HepG2 (cell line): ENCODE data around the gene NBPF20. TPM values are rescaled to one million over a fixed set of nuclear protein-coding genes. Genes with fewer than 3 reads are reported as not detected.

ENCODE experiments used
- CHCHD3 ChIP-seq: sonication (generic); formaldehyde crosslinking; IDR thresholded peaks from 2 replicates; pipeline ENCODE4 v1.8.0; 2022; ENCODE audit warnings: mild to moderate bottlenecking, missing genetic modification reagents, moderate library complexity
- DMAP1 ChIP-seq: IDR thresholded peaks from 2 replicates; pipeline ENCODE4 v1.6.1; 2016
- E2F1 ChIP-seq: sonication (generic); formaldehyde crosslinking; IDR thresholded peaks from 2 replicates; pipeline ENCODE4 v1.5.0; 2020; ENCODE audit warnings: missing genetic modification reagents
- GATAD1 ChIP-seq: IDR thresholded peaks from 2 replicates; pipeline ENCODE4 v1.6.1; 2016; ENCODE audit warnings: missing genetic modification reagents, missing compliant biosample characterization
- GATAD2A ChIP-seq: IDR thresholded peaks from 2 replicates; pipeline ENCODE4 v1.6.1; 2016
- GPBP1L1 ChIP-seq: sonication (generic); formaldehyde crosslinking; IDR thresholded peaks from 2 replicates; pipeline ENCODE4 v1.5.0; 2020; ENCODE audit warnings: mild to moderate bottlenecking, missing genetic modification reagents
- JUN ChIP-seq: sonication (generic); formaldehyde crosslinking; IDR thresholded peaks from 2 replicates; pipeline ENCODE4 v1.4.0; 2020; ENCODE audit warnings: mild to moderate bottlenecking, missing genetic modification reagents
- MXD1 ChIP-seq: sonication (generic); formaldehyde crosslinking; IDR thresholded peaks from 2 replicates; pipeline ENCODE4 v1.4.0; 2020; ENCODE audit warnings: mild to moderate bottlenecking, missing genetic modification reagents
- NPAS2 ChIP-seq: sonication (generic); formaldehyde crosslinking; IDR thresholded peaks from 2 replicates; pipeline ENCODE4 v1.8.0; 2022; ENCODE audit warnings: mild to moderate bottlenecking, missing genetic modification reagents, borderline replicate concordance
- RBFOX2 ChIP-seq: fragments of 200-400 bp; formaldehyde crosslinking; IDR thresholded peaks from 2 replicates; pipeline ENCODE4 v1.6.1; 2017; ENCODE audit warnings: low read depth, mild to moderate bottlenecking, low read length
- SKI ChIP-seq: fragments of 450-650 bp; IDR thresholded peaks from one replicate; pipeline ENCODE4 v1.6.1; 2018; ENCODE audit warnings: mild to moderate bottlenecking; ENCODE audit not compliant: partially characterized antibody
- SPEN ChIP-seq: sonication (generic); formaldehyde crosslinking; IDR thresholded peaks from 2 replicates; pipeline ENCODE4 v1.5.1; 2020; ENCODE audit warnings: low read depth, mild to moderate bottlenecking, missing genetic modification reagents
- TAF1 ChIP-seq: sonication (generic); formaldehyde crosslinking; IDR thresholded peaks from 2 replicates; pipeline ENCODE4 v1.4.0; 2020; ENCODE audit warnings: missing genetic modification reagents
- TBX2 ChIP-seq: sonication (generic); formaldehyde crosslinking; IDR thresholded peaks from 2 replicates; pipeline ENCODE4 v1.5.0; 2020; ENCODE audit warnings: missing genetic modification reagents, mild to moderate bottlenecking, borderline replicate concordance
- TFAP4 ChIP-seq: sonication (generic); IDR thresholded peaks from 2 replicates; pipeline ENCODE4 v1.6.1; 2016; ENCODE audit warnings: low read depth, borderline replicate concordance
- ZFP36 ChIP-seq: fragments of 150-350 bp; IDR thresholded peaks from 2 replicates; pipeline ENCODE4 v1.6.1; 2018; ENCODE audit warnings: borderline replicate concordance, low read length, low read depth; ENCODE audit not compliant: partially characterized antibody
- ZFP37 ChIP-seq: sonication (generic); formaldehyde crosslinking; IDR thresholded peaks from 2 replicates; pipeline ENCODE4 v1.4.0; 2020; ENCODE audit warnings: missing genetic modification reagents, borderline replicate concordance
- ZNF138 ChIP-seq: sonication (generic); formaldehyde crosslinking; IDR thresholded peaks from 2 replicates; pipeline ENCODE4 v1.5.0; 2020; ENCODE audit warnings: mild to moderate bottlenecking, low read depth, missing genetic modification reagents
- ZNF232 ChIP-seq: sonication (generic); formaldehyde crosslinking; IDR thresholded peaks from 2 replicates; pipeline ENCODE4 v1.4.0; 2020; ENCODE audit warnings: missing genetic modification reagents, borderline replicate concordance
- ZNF569 ChIP-seq: sonication (generic); formaldehyde crosslinking; IDR thresholded peaks from 2 replicates; pipeline ENCODE4 v1.5.0; 2020; ENCODE audit warnings: mild to moderate bottlenecking, missing genetic modification reagents, moderate library complexity, borderline replicate concordance
- ZNF609 ChIP-seq: sonication (generic); formaldehyde crosslinking; IDR thresholded peaks from 2 replicates; pipeline ENCODE4 v1.4.0; 2020; ENCODE audit warnings: mild to moderate bottlenecking, missing genetic modification reagents, borderline replicate concordance
- ZNF780A ChIP-seq: sonication (generic); formaldehyde crosslinking; IDR thresholded peaks from 2 replicates; pipeline ENCODE4 v1.8.0; 2022; ENCODE audit warnings: mild to moderate bottlenecking, missing genetic modification reagents, moderate library complexity
- polyA plus RNA-seq, 8 experiments: library from polyadenylated mRNA; depleted of rRNA in 3 of 8; stranded (reverse) in 7 of 8; unstranded in 1 of 8; fragments of >200 nt; fragmentation: Illumina TruSeq in 4 of 8; extraction: Trizol in 4 of 8; gene quantifications; 2 replicates each; pipeline versions ENCODE4 v1.2.1 to v1.2.3, GENCODE V29; 2011 to 2016; ENCODE audit warnings: low read depth in 4 of 8, missing spikeins in 1 of 8, mixed read lengths in 1 of 8; ENCODE audit not compliant: insufficient read depth in 1 of 8
- total RNA-seq, 5 experiments: library from RNA; depleted of rRNA; stranded (reverse); fragments of >200 nt; fragmentation: Illumina TruSeq; extraction: Trizol; gene quantifications; 2 replicates each; pipeline ENCODE4 v1.2.3, GENCODE V29; 2016; ENCODE audit warnings: low read depth in 1 of 5

The NBPF20 gene
- total and polyA plus RNA-seq, 2 of the 13 experiments (the other 11 are each of a cell fraction or from before 2014, with no cell fraction given): 3.0 to 3.1 TPM

GRCh38 chr1:145425436-145426029, at the start of gene NBPF20 (continued):
- TF ChIP-seq ZNF609 (CRISPR knock-in tag) (no peak), TFAP4 (peak; percentile 62; the same call in 1 of the 2 replicates), MXD1 (peak; percentile 32; the same call in 1 of the 2 replicates), DMAP1 (CRISPR knock-in tag) (0 out of 2 replicates have a peak, but pooled peaks have one; percentile 24), TBX2 (0 out of 2 replicates have a peak, but pooled peaks have one; percentile 35), JUN (CRISPR knock-in tag) (no peak), ZFP36 (no peak), ZNF232 (CRISPR knock-in tag) (no peak), NPAS2 (CRISPR knock-in tag) (no peak), TAF1 (CRISPR knock-in tag) (peak; percentile 58; the same call in 1 of the 2 replicates), SPEN (CRISPR knock-in tag) (peak; percentile 62), GATAD2A (CRISPR knock-in tag) (0 out of 2 replicates have a peak, but pooled peaks have one; percentile 12), E2F1 (CRISPR knock-in tag) (no peak), ZNF780A (no peak), SKI (peak; percentile 30), ZNF569 (CRISPR knock-in tag) (no peak), ZFP37 (CRISPR knock-in tag) (no peak), ZNF138 (no peak), RBFOX2 (peak; percentile 77), GATAD1 (CRISPR knock-in tag) (peak; percentile 63), GPBP1L1 (CRISPR knock-in tag) (no peak), CHCHD3 (CRISPR knock-in tag) (no peak)
